CD4-positive, CD25-positive, alpha-beta regulatory T cell (primary cell): Measurements from ENCODE around the gene GASK1A. TPM values are rescaled to one million over a fixed set of nuclear protein-coding genes. Genes with fewer than 3 reads are reported as not detected.

Source experiments
- ATAC-seq, 2 donors: fragments of 150-1000 bp; cut with Tn5 transposase; one replicate each; pipeline ENCODE4 v1.10.0; 2021; ENCODE audit warnings: low read depth in 2 of 2, moderate number of reproducible peaks in 2 of 2, moderate library complexity in 1 of 2
- DNase-seq, 3 donors: peaks; one replicate each; pipeline versions ENCODE4 v3.0.0 to v3.0.0-alpha.2; 2012 to 2022; ENCODE audit warnings: mixed read lengths in 1 of 3
- H3K27ac ChIP-seq: one replicate; pipeline ENCODE4 v1.7.0; 2013; ENCODE audit warnings: mild to moderate bottlenecking, low read length; ENCODE audit not compliant: insufficient read depth, poor library complexity, severe bottlenecking
- H3K27me3 ChIP-seq: one replicate; pipeline ENCODE4 v1.7.0; 2013; ENCODE audit warnings: low read length; ENCODE audit not compliant: control insufficient read depth, insufficient read depth
- H3K36me3 ChIP-seq: one replicate; pipeline ENCODE4 v1.7.0; 2013; ENCODE audit warnings: mild to moderate bottlenecking, low read length, moderate library complexity; ENCODE audit not compliant: control insufficient read depth, insufficient read depth
- H3K4me1 ChIP-seq: 2 replicates; pipeline ENCODE4 v1.7.0; 2013; ENCODE audit warnings: mild to moderate bottlenecking, low read length; ENCODE audit not compliant: insufficient read depth, control insufficient read depth, poor library complexity, severe bottlenecking
- H3K4me3 ChIP-seq: one replicate; pipeline ENCODE4 v1.7.0; 2013; ENCODE audit warnings: low read depth, mild to moderate bottlenecking, low read length, moderate library complexity
- H3K9me3 ChIP-seq, 2 experiments: 1 replicate in 1 of 2; 2 replicates in 1 of 2; pipeline ENCODE4 v1.7.0; 2013; ENCODE audit warnings: low read length in 2 of 2, mild to moderate bottlenecking in 1 of 2, moderate library complexity in 1 of 2; ENCODE audit not compliant: control insufficient read depth in 2 of 2
- H3K27ac Mint-ChIP-seq, 3 donors: one replicate each; pipeline ENCODE4 v1.8.0; 2020 to 2022; ENCODE audit warnings: mild to moderate bottlenecking in 3 of 3, mixed read lengths in 3 of 3, moderate library complexity in 2 of 3
- H3K27me3 Mint-ChIP-seq: one replicate; pipeline ENCODE4 v1.8.0; 2022; ENCODE audit warnings: mild to moderate bottlenecking, mixed read lengths
- H3K36me3 Mint-ChIP-seq: one replicate; pipeline ENCODE4 v1.8.0; 2020; ENCODE audit warnings: mixed read lengths
- H3K4me1 Mint-ChIP-seq, 4 donors: one replicate each; pipeline ENCODE4 v1.8.0; 2020 to 2022; ENCODE audit warnings: mixed read lengths in 4 of 4, mild to moderate bottlenecking in 1 of 4
- H3K4me3 Mint-ChIP-seq, 4 donors: one replicate each; pipeline ENCODE4 v1.8.0; 2020 to 2022; ENCODE audit warnings: mild to moderate bottlenecking in 4 of 4, mixed read lengths in 4 of 4, moderate library complexity in 3 of 4
- H3K9me3 Mint-ChIP-seq, 7 donors: one replicate each; pipeline ENCODE4 v1.8.0; 2020 to 2022; ENCODE audit warnings: mixed read lengths in 7 of 7, mild to moderate bottlenecking in 3 of 7, moderate library complexity in 2 of 7
- polyA plus RNA-seq, 4 donors: library from polyadenylated mRNA; unstranded; fragments of 300-500 nt; fragmentation: Illumina TruSeq; gene quantifications; one replicate each; pipeline ENCODE4 v1.2.3, GENCODE V29; 2021
- total RNA-seq: library from RNA; stranded (reverse); gene quantifications from one replicate; pipeline ENCODE4 v1.2.3, GENCODE V29; 2022

Gene GASK1A
- total and polyA plus RNA-seq, 5 donors from 2014 or later = not detected

DNA sequence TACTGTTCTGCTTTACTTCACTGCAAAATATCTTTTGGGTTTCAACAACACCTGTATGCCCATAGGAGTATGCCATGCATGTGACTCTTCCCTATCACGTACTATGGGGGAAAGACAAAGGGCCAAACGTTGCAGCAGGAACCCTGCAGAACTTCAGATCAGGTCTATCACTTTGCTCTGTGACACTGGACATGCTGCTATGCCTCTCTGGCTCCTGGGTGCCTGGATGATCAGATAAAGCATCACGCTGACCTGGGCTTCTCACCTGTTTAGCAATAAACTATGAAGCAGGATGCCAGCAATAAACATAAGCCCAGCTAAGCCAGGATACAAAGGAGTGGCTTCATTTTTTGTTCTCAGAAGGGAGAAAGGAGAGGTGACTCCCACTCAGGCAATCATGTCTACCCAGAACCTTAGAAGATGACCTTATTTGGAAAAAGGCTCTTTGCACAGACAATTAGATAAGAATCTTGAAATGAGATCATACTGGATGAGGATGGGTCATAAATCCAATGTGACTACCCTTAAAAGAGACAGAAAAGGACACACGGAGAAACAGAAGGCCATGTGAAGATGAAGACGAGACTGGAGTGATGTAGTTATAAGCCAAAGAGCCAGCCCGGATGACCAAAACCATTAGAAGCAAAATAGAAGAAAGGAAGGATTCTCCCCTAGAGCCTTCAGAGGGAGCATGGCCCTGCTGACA lies 107.5 kb downstream of the GASK1A start:
- peaks cover 30% of the 10 kb centered on the region for H3K36me3 Mint-ChIP-seq
- H3K27me3 Mint-ChIP-seq = peaks cover 4% of the 10 kb centered on the region
- no peaks in the 10 kb centered on the region for H3K27me3 ChIP-seq
- ATAC-seq (no peak), DNase-seq (no peak)
- H3K4me3 ChIP-seq = no peak overlapping the region
- peaks cover 3 to 13% of the 10 kb centered on the region in 2 experiments for H3K9me3 ChIP-seq
- no peaks in the 10 kb centered on the region for H3K4me1 ChIP-seq
- no peak overlapping the region for H3K4me3 Mint-ChIP-seq
- H3K27ac ChIP-seq = no peak overlapping the region
- H3K36me3 ChIP-seq = peaks cover 8% of the 10 kb centered on the region
- peaks cover 0 to 21% (median 0%) of the 10 kb centered on the region in 7 donors for H3K9me3 Mint-ChIP-seq
- peaks cover 0 to 6% (median 0%) of the 10 kb centered on the region in 4 donors for H3K4me1 Mint-ChIP-seq
- H3K27ac Mint-ChIP-seq = no peak overlapping the region

DNA sequence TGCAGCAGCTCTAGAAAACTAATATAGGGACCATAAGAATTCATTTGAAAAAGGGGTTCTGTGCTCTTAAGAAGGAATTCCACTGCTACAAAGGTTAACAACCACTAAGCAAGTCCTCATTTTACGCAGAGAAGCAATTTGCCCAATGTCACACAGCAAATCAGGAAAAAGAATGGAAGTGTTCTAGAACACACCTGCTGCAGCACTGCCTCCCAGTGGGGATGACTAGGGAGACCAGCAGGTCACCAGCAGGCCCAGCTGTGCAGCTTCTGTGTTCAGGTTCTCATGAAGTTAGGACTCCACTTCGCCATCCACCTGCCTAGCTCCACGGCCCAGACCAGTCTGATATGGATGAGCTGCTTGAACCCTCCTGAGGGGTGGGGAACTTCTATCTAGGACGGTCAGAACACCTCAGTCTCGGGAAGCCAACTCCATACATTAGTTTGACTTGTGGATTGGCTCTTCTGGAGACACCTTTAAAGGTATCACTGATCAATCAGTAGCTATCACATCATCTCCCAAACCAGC lies 108.2 kb downstream of the GASK1A start:
- Histone ChIP-seq H3K4me1 (no peaks in the 10 kb centered on the region), H3K36me3 (peaks cover 2% of the 10 kb centered on the region), H3K27me3 (no peaks in the 10 kb centered on the region), H3K27ac (no peak overlapping the region), H3K9me3 (peaks cover 3 to 6% of the 10 kb centered on the region in 2 experiments), H3K4me3 (no peak overlapping the region)
- Mint-ChIP-seq H3K27me3 (peaks cover 4% of the 10 kb centered on the region), H3K4me3 (no peak overlapping the region), H3K36me3 (peaks cover 28% of the 10 kb centered on the region), H3K4me1 (peaks cover 0 to 6% (median 0%) of the 10 kb centered on the region in 4 donors), H3K27ac (no peak overlapping the region), H3K9me3 (peaks cover 0 to 19% (median 0%) of the 10 kb centered on the region in 7 donors)
- no peak for ATAC-seq
- no peak for DNase-seq

DNA sequence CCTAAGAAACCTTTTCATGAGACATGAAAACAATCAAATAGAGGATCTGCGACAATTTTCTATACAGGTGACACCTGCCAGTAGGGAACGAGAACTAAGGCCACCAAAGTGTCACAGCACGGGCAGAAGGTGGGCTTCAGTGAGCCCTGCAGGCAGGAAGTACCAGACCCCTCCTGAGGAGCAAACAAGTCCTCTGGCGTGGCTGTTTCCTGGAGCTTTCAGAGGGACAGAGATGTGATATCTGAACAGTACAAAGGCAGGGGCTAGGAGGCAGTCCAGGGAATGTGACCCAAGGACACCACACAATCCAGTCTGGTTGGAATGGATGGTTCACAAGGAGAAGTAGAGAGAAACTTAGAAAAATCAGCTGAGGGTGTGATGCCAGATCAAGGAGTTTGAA lies 110.0 kb downstream of the GASK1A start:
- no peak for ATAC-seq
- peak overlapping the region in 1 of 3 donors; percentile 9 for H3K27ac Mint-ChIP-seq
- no peaks in the 10 kb centered on the region for H3K27me3 ChIP-seq
- DNase-seq = no peak
- H3K27ac ChIP-seq = no peak overlapping the region
- H3K4me3 ChIP-seq = no peak overlapping the region
- H3K4me1 ChIP-seq = no peaks in the 10 kb centered on the region
- H3K9me3 ChIP-seq = no peaks in the 10 kb centered on the region
- no peak overlapping the region for H3K4me3 Mint-ChIP-seq
- no peaks in the 10 kb centered on the region for H3K36me3 ChIP-seq
- peaks cover 4% of the 10 kb centered on the region for H3K27me3 Mint-ChIP-seq
- H3K9me3 Mint-ChIP-seq = peaks cover 0 to under 1% (median 0%) of the 10 kb centered on the region in 7 donors
- peaks cover 0 to 9% (median 3%) of the 10 kb centered on the region in 4 donors for H3K4me1 Mint-ChIP-seq
- H3K36me3 Mint-ChIP-seq = peaks cover 10% of the 10 kb centered on the region

DNA sequence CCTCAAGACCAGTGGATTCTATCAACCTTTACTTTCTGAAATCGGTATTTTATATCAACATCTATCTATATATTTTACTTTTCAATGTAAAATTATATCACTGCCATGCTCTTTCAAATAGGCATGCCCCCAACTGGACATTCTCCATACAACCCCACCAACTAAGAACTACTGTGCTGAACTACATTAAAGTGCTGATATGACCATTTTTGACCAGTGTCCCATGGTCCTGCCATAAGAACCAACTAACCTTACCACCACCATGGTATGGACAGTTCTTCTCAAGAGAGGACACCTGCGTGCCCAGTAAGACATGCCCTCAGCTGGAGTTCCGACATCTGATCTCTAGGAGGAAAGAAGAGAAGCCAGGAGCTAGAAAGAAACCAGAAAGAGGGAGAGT lies 111.1 kb downstream of the GASK1A start:
- Mint-ChIP-seq H3K4me1 (peaks cover 0 to 9% (median 4%) of the 10 kb centered on the region in 4 donors), H3K27me3 (peaks cover 4% of the 10 kb centered on the region), H3K9me3 (no peaks in the 10 kb centered on the region), H3K4me3 (no peak overlapping the region), H3K27ac (peak overlapping the region in 1 of 3 donors; percentile 23), H3K36me3 (peaks cover 6% of the 10 kb centered on the region)
- ATAC-seq (no peak), DNase-seq (no peak)
- Histone ChIP-seq H3K27ac (no peak overlapping the region), H3K36me3 (no peaks in the 10 kb centered on the region), H3K27me3 (no peaks in the 10 kb centered on the region), H3K4me1 (no peaks in the 10 kb centered on the region), H3K9me3 (no peaks in the 10 kb centered on the region), H3K4me3 (no peak overlapping the region)

DNA sequence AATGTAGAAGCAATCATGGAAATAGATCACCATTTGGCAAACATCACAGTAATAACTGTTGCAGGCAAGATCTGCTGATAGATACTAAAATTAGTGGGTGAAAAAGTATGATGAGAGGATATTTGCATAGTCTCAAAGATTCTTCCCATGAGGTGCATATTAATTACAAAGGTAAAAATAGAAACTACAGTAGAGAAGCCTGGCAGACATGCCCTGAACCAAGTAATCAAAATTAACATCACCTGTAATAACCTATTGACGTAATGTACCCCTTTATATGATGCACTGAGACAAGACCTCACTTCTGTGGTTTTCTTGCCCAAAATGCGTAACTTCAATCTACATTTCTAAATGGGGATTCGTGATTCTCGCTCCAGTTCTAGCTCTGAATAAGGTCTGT lies 112.4 kb downstream of the GASK1A start:
- Mint-ChIP-seq H3K27ac (no peak overlapping the region), H3K4me1 (peaks cover 0 to 12% (median 6%) of the 10 kb centered on the region in 4 donors), H3K9me3 (no peaks in the 10 kb centered on the region), H3K36me3 (peaks cover 11% of the 10 kb centered on the region), H3K4me3 (no peak overlapping the region), H3K27me3 (peaks cover 9% of the 10 kb centered on the region)
- no peaks in the 10 kb centered on the region for H3K9me3 ChIP-seq
- no peak for DNase-seq
- no peak for ATAC-seq
- H3K4me3 ChIP-seq = no peak overlapping the region
- no peaks in the 10 kb centered on the region for H3K4me1 ChIP-seq
- no peaks in the 10 kb centered on the region for H3K27me3 ChIP-seq
- H3K36me3 ChIP-seq = no peaks in the 10 kb centered on the region
- H3K27ac ChIP-seq = no peak overlapping the region

DNA sequence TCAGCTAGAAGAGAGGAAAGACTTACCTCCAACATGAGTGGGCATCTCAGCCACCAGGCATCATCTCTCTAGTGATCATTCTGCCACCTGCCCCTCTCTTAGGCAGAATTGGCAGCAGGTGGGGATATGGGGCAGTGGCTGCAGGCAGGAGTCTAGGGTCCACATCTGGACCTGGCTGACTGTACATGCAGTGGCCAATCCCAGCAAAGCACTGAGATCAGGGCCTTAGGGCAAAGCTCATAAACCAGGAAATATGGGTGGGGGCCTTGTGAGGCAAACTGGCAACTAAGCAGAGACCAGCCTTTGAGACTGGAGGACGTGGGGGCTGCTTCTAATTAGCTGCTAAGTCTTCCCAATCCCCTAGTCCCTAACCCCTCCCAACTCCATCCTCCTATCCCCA lies 113.9 kb downstream of the GASK1A start:
- Mint-ChIP-seq H3K27ac (no peak overlapping the region), H3K9me3 (no peaks in the 10 kb centered on the region), H3K36me3 (peaks cover 12% of the 10 kb centered on the region), H3K4me1 (peaks cover 0 to 18% (median 5%) of the 10 kb centered on the region in 4 donors), H3K4me3 (no peak overlapping the region), H3K27me3 (peaks cover 7% of the 10 kb centered on the region)
- Histone ChIP-seq H3K27ac (no peak overlapping the region), H3K4me1 (no peaks in the 10 kb centered on the region), H3K9me3 (no peaks in the 10 kb centered on the region), H3K27me3 (no peaks in the 10 kb centered on the region), H3K4me3 (no peak overlapping the region), H3K36me3 (no peaks in the 10 kb centered on the region)
- ATAC-seq = no peak
- DNase-seq = no peak

DNA sequence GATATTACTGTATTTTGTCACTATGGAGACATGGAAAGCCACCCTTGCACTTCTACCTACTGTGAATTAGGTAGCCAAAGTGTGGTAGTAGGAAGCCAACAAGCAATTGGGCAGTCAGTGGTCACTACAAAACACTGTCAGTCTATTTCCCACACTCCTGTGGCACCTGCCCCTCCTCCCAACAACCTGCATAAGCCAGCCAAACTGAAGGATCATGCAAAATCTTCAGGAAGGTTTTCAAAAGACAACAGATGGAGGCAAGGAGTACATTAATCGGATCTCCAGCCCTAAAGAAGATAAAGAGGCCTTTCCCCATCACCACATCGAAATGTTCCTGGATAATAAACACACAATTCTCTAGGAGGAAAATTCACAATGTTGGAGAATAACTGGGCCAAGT lies 114.9 kb downstream of the GASK1A start:
- H3K4me3 Mint-ChIP-seq = no peak overlapping the region
- H3K4me1 ChIP-seq = no peaks in the 10 kb centered on the region
- ATAC-seq (no peak), DNase-seq (no peak)
- peaks cover 0 to 19% (median 5%) of the 10 kb centered on the region in 4 donors for H3K4me1 Mint-ChIP-seq
- H3K27ac ChIP-seq = no peak overlapping the region
- no peaks in the 10 kb centered on the region for H3K9me3 ChIP-seq
- no peak overlapping the region for H3K27ac Mint-ChIP-seq
- H3K27me3 Mint-ChIP-seq = peaks cover 7% of the 10 kb centered on the region
- no peaks in the 10 kb centered on the region for H3K36me3 ChIP-seq
- no peaks in the 10 kb centered on the region for H3K9me3 Mint-ChIP-seq
- H3K4me3 ChIP-seq = no peak overlapping the region
- H3K27me3 ChIP-seq = no peaks in the 10 kb centered on the region
- H3K36me3 Mint-ChIP-seq = peaks cover 12% of the 10 kb centered on the region

DNA sequence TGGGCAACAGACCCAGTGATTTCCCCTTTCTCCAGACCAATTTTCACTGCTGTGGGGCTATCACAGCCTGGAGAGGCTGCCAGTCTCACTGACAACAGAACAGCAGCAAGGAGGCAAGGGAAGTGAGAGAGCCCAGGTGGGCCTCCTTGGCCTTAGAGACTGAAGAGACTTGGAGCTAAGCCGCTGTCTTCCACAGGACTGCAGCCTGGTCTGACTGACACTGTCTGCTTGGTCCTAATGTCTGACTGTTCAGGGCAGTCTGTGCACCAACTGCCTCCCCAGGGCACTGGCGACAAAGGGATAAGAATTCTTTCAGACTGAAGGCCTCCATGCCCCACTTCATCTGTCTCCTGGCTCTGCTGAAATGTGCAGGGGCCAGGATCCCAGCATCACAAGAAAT lies 115.3 kb downstream of the GASK1A start:
- Histone ChIP-seq H3K4me1 (no peaks in the 10 kb centered on the region), H3K36me3 (no peaks in the 10 kb centered on the region), H3K27ac (no peak overlapping the region), H3K27me3 (no peaks in the 10 kb centered on the region), H3K4me3 (no peak overlapping the region), H3K9me3 (no peaks in the 10 kb centered on the region)
- H3K36me3 Mint-ChIP-seq = peaks cover 12% of the 10 kb centered on the region
- ATAC-seq = no peak
- peaks cover 7% of the 10 kb centered on the region for H3K27me3 Mint-ChIP-seq
- no peak overlapping the region for H3K27ac Mint-ChIP-seq
- no peaks in the 10 kb centered on the region for H3K9me3 Mint-ChIP-seq
- DNase-seq = no peak
- no peak overlapping the region for H3K4me3 Mint-ChIP-seq
- peaks cover 0 to 23% (median 5%) of the 10 kb centered on the region in 4 donors for H3K4me1 Mint-ChIP-seq
